ENCODE measurements around the gene MRPL55. TPM values are rescaled to one million over a fixed set of nuclear protein-coding genes. Genes with fewer than 3 reads are reported as not detected.

Gene MRPL55
- total RNA-seq, 2 experiments from 2014 or later, result 45.5 TPM

GRCh38 chr1:228058949-228059633, 50.0 kb downstream of the MRPL55 start:
- Mint-ChIP-seq H3K36me3 (ENCODE audit: low read depth) (no peaks in the 10 kb centered on the region), H3K9me3 (peaks cover 1% of the 10 kb centered on the region), H3K4me1 (ENCODE audit: low read depth) (peaks cover 8% of the 10 kb centered on the region), H3K27me3 (ENCODE audit: low read depth) (peaks cover 31% of the 10 kb centered on the region), H3K4me3 (peak overlapping the region; percentile 6), H3K27ac (no peak overlapping the region)
- intact Hi-C loops (cut with micrococcal nuclease), result no loop called here
- DNase-seq, result peak; percentile 26
- CTCF ChIA-PET, result interaction anchor here (1.6 kb wide), 1 partner anchor 54 kb away, joined by 4 read pairs; no protein-coding TSS in a partner anchor

GRCh38 chr1:228058172-228058948, 50.7 kb downstream of the MRPL55 start:
- no peak for DNase-seq
- Mint-ChIP-seq H3K27me3 (ENCODE audit: low read depth) (peaks cover 33% of the 10 kb centered on the region), H3K9me3 (peaks cover 1% of the 10 kb centered on the region), H3K36me3 (ENCODE audit: low read depth) (peaks cover 1% of the 10 kb centered on the region), H3K27ac (no peak overlapping the region), H3K4me3 (no peak overlapping the region), H3K4me1 (ENCODE audit: low read depth) (peaks cover 8% of the 10 kb centered on the region)
- intact Hi-C loops (cut with micrococcal nuclease), result no loop called here
- CTCF ChIA-PET, result no interaction called here

Small RNA genes within 50 kb of the gene (microRNA-seq; reads per million reads assigned to microRNA genes)
- gene MIR3620 (ENCODE audit: borderline microRNAs expressed, borderline replicate concordance), result 5.5 reads per million, percentile 3 among the genes with 10 or more reads in this experiment

Other genes with a start within 250 kb of the MRPL55 start
- not detected for gene WNT9A, start 161.4 kb downstream of the MRPL55 start, total RNA-seq
- not detected for gene WNT3A, start 102.3 kb downstream of the MRPL55 start, total RNA-seq
- 100 to 1,000 TPM; 346 to 358 TPM for gene ARF1, start 26.6 kb downstream of the MRPL55 start, total RNA-seq
- gene C1orf35, start 6.0 kb downstream of the MRPL55 start, total RNA-seq, result 10 to 100 TPM; 14.5 to 16.2 TPM
- gene GUK1, start 31.0 kb upstream of the MRPL55 start, total RNA-seq, result 100 to 1,000 TPM; 206 TPM
- gene GJC2, start 40.6 kb upstream of the MRPL55 start, total RNA-seq, result under 1 TPM; 0.17 to 0.25 TPM
- 1 to 10 TPM; 4.9 to 5.5 TPM for gene IBA57, start 56.5 kb upstream of the MRPL55 start, total RNA-seq
- gene OBSCN, start 98.7 kb upstream of the MRPL55 start, total RNA-seq, result 10 to 100 TPM; 11.5 to 13.5 TPM

Data from activated naive CD4-positive, alpha-beta T cell treated with anti-CD3 and anti-CD28 coated beads for 36 hours (primary cell).